ENCODE measurements around the gene MKS1.

DNA sequence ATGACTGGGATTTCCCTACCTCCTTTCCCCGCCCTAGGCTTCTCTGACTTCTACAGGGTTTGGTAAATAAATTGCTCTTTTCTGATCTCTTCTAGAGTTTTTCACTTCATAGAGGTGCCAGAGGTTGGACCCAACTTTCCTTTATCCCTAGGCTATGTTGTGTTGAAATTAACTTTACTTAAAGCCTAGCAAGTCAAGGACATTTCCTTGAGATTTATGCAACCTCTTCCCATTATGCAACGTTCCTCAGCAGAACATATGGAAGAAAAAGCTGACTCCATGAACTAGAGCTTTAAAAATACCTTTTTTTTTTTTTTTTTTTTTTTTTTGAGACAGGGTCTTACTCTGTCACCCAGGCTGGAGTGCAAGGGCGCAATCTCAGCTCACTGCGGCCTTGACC is 46.2 kb upstream of the MKS1 start:
- TF ChIP-seq EZH2 (IDR thresholded peaks at IDR 0.05; ENCODE audit: borderline replicate concordance, insufficient read depth, low read length, poor library complexity, severe bottlenecking) = no peak
- TF ChIP-seq, protein P1, sequence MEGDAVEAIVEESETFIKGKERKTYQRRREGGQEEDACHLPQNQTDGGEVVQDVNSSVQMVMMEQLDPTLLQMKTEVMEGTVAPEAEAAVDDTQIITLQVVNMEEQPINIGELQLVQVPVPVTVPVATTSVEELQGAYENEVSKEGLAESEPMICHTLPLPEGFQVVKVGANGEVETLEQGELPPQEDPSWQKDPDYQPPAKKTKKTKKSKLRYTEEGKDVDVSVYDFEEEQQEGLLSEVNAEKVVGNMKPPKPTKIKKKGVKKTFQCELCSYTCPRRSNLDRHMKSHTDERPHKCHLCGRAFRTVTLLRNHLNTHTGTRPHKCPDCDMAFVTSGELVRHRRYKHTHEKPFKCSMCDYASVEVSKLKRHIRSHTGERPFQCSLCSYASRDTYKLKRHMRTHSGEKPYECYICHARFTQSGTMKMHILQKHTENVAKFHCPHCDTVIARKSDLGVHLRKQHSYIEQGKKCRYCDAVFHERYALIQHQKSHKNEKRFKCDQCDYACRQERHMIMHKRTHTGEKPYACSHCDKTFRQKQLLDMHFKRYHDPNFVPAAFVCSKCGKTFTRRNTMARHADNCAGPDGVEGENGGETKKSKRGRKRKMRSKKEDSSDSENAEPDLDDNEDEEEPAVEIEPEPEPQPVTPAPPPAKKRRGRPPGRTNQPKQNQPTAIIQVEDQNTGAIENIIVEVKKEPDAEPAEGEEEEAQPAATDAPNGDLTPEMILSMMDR (IDR thresholded peaks at IDR 0.05; ENCODE audit: poor library complexity, severe bottlenecking) = no peak
- TF ChIP-seq POLR2AphosphoS5 (IDR thresholded peaks at IDR 0.05) = no peak
- TF ChIP-seq RAD21 (conservative IDR thresholded peaks at IDR 0.05) = no peak
- TF ChIP-seq SMC3 (conservative IDR thresholded peaks at IDR 0.05; ENCODE audit: poor library complexity) = no peak
- TF ChIP-seq, protein P2, sequence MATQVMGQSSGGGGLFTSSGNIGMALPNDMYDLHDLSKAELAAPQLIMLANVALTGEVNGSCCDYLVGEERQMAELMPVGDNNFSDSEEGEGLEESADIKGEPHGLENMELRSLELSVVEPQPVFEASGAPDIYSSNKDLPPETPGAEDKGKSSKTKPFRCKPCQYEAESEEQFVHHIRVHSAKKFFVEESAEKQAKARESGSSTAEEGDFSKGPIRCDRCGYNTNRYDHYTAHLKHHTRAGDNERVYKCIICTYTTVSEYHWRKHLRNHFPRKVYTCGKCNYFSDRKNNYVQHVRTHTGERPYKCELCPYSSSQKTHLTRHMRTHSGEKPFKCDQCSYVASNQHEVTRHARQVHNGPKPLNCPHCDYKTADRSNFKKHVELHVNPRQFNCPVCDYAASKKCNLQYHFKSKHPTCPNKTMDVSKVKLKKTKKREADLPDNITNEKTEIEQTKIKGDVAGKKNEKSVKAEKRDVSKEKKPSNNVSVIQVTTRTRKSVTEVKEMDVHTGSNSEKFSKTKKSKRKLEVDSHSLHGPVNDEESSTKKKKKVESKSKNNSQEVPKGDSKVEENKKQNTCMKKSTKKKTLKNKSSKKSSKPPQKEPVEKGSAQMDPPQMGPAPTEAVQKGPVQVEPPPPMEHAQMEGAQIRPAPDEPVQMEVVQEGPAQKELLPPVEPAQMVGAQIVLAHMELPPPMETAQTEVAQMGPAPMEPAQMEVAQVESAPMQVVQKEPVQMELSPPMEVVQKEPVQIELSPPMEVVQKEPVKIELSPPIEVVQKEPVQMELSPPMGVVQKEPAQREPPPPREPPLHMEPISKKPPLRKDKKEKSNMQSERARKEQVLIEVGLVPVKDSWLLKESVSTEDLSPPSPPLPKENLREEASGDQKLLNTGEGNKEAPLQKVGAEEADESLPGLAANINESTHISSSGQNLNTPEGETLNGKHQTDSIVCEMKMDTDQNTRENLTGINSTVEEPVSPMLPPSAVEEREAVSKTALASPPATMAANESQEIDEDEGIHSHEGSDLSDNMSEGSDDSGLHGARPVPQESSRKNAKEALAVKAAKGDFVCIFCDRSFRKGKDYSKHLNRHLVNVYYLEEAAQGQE (IDR thresholded peaks at IDR 0.05; ENCODE audit: borderline replicate concordance) = no peak
